ENCODE results near the gene MTF1. TPM values are rescaled to one million over a fixed set of nuclear protein-coding genes. Genes with fewer than 3 reads are reported as not detected.

MTF1 gene
- total RNA-seq, 1 donor from 2014 or later = 2.1 TPM

GRCh38 chr1:37821481-37821880, 37.9 kb downstream of the MTF1 start:
- H3K27me3 ChIP-seq (ENCODE audit: control insufficient read depth in 3 of 3, insufficient read depth in 3 of 3, low read length in 3 of 3) = no peaks in the 10 kb centered on the region
- H3K9ac ChIP-seq (ENCODE audit: low read depth in 1 of 3, low read length in 3 of 3) = no peak overlapping the region
- no peaks in the 10 kb centered on the region for H3K9me3 ChIP-seq (ENCODE audit: control insufficient read depth in 3 of 3, low read length in 3 of 3)
- H3K27ac ChIP-seq (ENCODE audit: low read depth, low read length) = no peak overlapping the region
- H3K36me3 ChIP-seq (ENCODE audit: control insufficient read depth in 3 of 3, insufficient read depth in 3 of 3, low read length in 3 of 3) = peaks cover 22 to 44% (median 43%) of the 10 kb centered on the region in 3 donors
- H3K4me3 ChIP-seq (ENCODE audit: low read length in 3 of 3) = no peak overlapping the region
- peaks cover 3 to 5% (median 3%) of the 10 kb centered on the region in 3 donors for H3K4me1 ChIP-seq (ENCODE audit: control insufficient read depth in 3 of 3, insufficient read depth in 3 of 3, low read length in 3 of 3)

- Histone ChIP-seq H3K9ac (ENCODE audit: low read depth in 1 of 3, low read length in 3 of 3) (no peak overlapping the region), H3K9me3 (ENCODE audit: control insufficient read depth in 3 of 3, low read length in 3 of 3) (no peaks in the 10 kb centered on the region), H3K27me3 (ENCODE audit: control insufficient read depth in 3 of 3, insufficient read depth in 3 of 3, low read length in 3 of 3) (no peaks in the 10 kb centered on the region), H3K4me3 (ENCODE audit: low read length in 3 of 3) (no peak overlapping the region), H3K4me1 (ENCODE audit: control insufficient read depth in 3 of 3, insufficient read depth in 3 of 3, low read length in 3 of 3) (peaks cover 19 to 23% (median 20%) of the 10 kb centered on the region in 3 donors), H3K27ac (ENCODE audit: low read depth, low read length) (no peak overlapping the region), H3K36me3 (ENCODE audit: control insufficient read depth in 3 of 3, insufficient read depth in 3 of 3, low read length in 3 of 3) (peaks cover 32 to 49% (median 45%) of the 10 kb centered on the region in 3 donors)
Measured at GRCh38 chr1:37817481-37817880, 41.9 kb downstream of the MTF1 start.

GRCh38 chr1:37814252-37814651, 45.1 kb downstream of the MTF1 start:
- H3K27ac ChIP-seq (ENCODE audit: low read depth, low read length) = peak overlapping the region; percentile 5
- H3K36me3 ChIP-seq (ENCODE audit: control insufficient read depth in 3 of 3, insufficient read depth in 3 of 3, low read length in 3 of 3) = peaks cover 12 to 27% (median 23%) of the 10 kb centered on the region in 3 donors
- H3K9ac ChIP-seq (ENCODE audit: low read depth in 1 of 3, low read length in 3 of 3) = peak overlapping the region in 2 of 3 donors; percentile 59 to 78
- H3K27me3 ChIP-seq (ENCODE audit: control insufficient read depth in 3 of 3, insufficient read depth in 3 of 3, low read length in 3 of 3) = no peaks in the 10 kb centered on the region
- no peaks in the 10 kb centered on the region for H3K9me3 ChIP-seq (ENCODE audit: control insufficient read depth in 3 of 3, low read length in 3 of 3)
- H3K4me3 ChIP-seq (ENCODE audit: low read length in 3 of 3) = peak overlapping the region in 1 of 3 donors; percentile 26
- peaks cover 21 to 25% (median 24%) of the 10 kb centered on the region in 3 donors for H3K4me1 ChIP-seq (ENCODE audit: control insufficient read depth in 3 of 3, insufficient read depth in 3 of 3, low read length in 3 of 3)

- Histone ChIP-seq H3K9me3 (ENCODE audit: control insufficient read depth in 3 of 3, low read length in 3 of 3) (no peaks in the 10 kb centered on the region), H3K4me1 (ENCODE audit: control insufficient read depth in 3 of 3, insufficient read depth in 3 of 3, low read length in 3 of 3) (peaks cover 27 to 31% (median 30%) of the 10 kb centered on the region in 3 donors), H3K4me3 (ENCODE audit: low read length in 3 of 3) (no peak overlapping the region), H3K27ac (ENCODE audit: low read depth, low read length) (no peak overlapping the region), H3K9ac (ENCODE audit: low read depth in 1 of 3, low read length in 3 of 3) (peak overlapping the region in 2 of 3 donors; percentile 59 to 78), H3K36me3 (ENCODE audit: control insufficient read depth in 3 of 3, insufficient read depth in 3 of 3, low read length in 3 of 3) (peaks cover 12 to 27% (median 23%) of the 10 kb centered on the region in 3 donors), H3K27me3 (ENCODE audit: control insufficient read depth in 3 of 3, insufficient read depth in 3 of 3, low read length in 3 of 3) (no peaks in the 10 kb centered on the region)
Measured at GRCh38 chr1:37813529-37814145, 45.8 kb downstream of the MTF1 start.

GRCh38 chr1:37811027-37811655, 48.3 kb downstream of the MTF1 start:
- peaks cover 17 to 25% (median 19%) of the 10 kb centered on the region in 3 donors for H3K36me3 ChIP-seq (ENCODE audit: control insufficient read depth in 3 of 3, insufficient read depth in 3 of 3, low read length in 3 of 3)
- H3K9ac ChIP-seq (ENCODE audit: low read depth in 1 of 3, low read length in 3 of 3) = no peak overlapping the region
- no peaks in the 10 kb centered on the region for H3K9me3 ChIP-seq (ENCODE audit: control insufficient read depth in 3 of 3, low read length in 3 of 3)
- peaks cover 34 to 40% (median 39%) of the 10 kb centered on the region in 3 donors for H3K4me1 ChIP-seq (ENCODE audit: control insufficient read depth in 3 of 3, insufficient read depth in 3 of 3, low read length in 3 of 3)
- no peak overlapping the region for H3K27ac ChIP-seq (ENCODE audit: low read depth, low read length)
- no peaks in the 10 kb centered on the region for H3K27me3 ChIP-seq (ENCODE audit: control insufficient read depth in 3 of 3, insufficient read depth in 3 of 3, low read length in 3 of 3)
- H3K4me3 ChIP-seq (ENCODE audit: low read length in 3 of 3) = no peak overlapping the region

GRCh38 chr1:37809942-37810341, 49.5 kb downstream of the MTF1 start:
- H3K27ac ChIP-seq (ENCODE audit: low read depth, low read length) = no peak overlapping the region
- no peaks in the 10 kb centered on the region for H3K27me3 ChIP-seq (ENCODE audit: control insufficient read depth in 3 of 3, insufficient read depth in 3 of 3, low read length in 3 of 3)
- H3K9ac ChIP-seq (ENCODE audit: low read depth in 1 of 3, low read length in 3 of 3) = no peak overlapping the region
- peaks cover 33 to 40% (median 38%) of the 10 kb centered on the region in 3 donors for H3K4me1 ChIP-seq (ENCODE audit: control insufficient read depth in 3 of 3, insufficient read depth in 3 of 3, low read length in 3 of 3)
- H3K4me3 ChIP-seq (ENCODE audit: low read length in 3 of 3) = no peak overlapping the region
- H3K9me3 ChIP-seq (ENCODE audit: control insufficient read depth in 3 of 3, low read length in 3 of 3) = no peaks in the 10 kb centered on the region
- H3K36me3 ChIP-seq (ENCODE audit: control insufficient read depth in 3 of 3, insufficient read depth in 3 of 3, low read length in 3 of 3) = peaks cover 18 to 24% (median 20%) of the 10 kb centered on the region in 3 donors

GRCh38 chr1:37808369-37809319, 50.7 kb downstream of the MTF1 start:
- peaks cover 22 to 28% (median 27%) of the 10 kb centered on the region in 3 donors for H3K4me1 ChIP-seq (ENCODE audit: control insufficient read depth in 3 of 3, insufficient read depth in 3 of 3, low read length in 3 of 3)
- H3K27ac ChIP-seq (ENCODE audit: low read depth, low read length) = peak overlapping the region; percentile 89

GRCh38 chr1:37807555-37808368, 51.6 kb downstream of the MTF1 start, which contains the start of the genes C1orf122 and YRDC:
TSS of gene C1orf122 (plus strand) at chr1:37807790. CDS start at chr1:37808405, 615 bp downstream.
TSS of gene YRDC (minus strand) at chr1:37808208. CDS start at chr1:37808180, 28 bp downstream.
- Histone ChIP-seq H3K4me1 (ENCODE audit: control insufficient read depth in 3 of 3, insufficient read depth in 3 of 3, low read length in 3 of 3) (peaks cover 17 to 23% (median 22%) of the 10 kb centered on the region in 3 donors), H3K27me3 (ENCODE audit: control insufficient read depth in 3 of 3, insufficient read depth in 3 of 3, low read length in 3 of 3) (no peaks in the 10 kb centered on the region), H3K36me3 (ENCODE audit: control insufficient read depth in 3 of 3, insufficient read depth in 3 of 3, low read length in 3 of 3) (peaks cover 35 to 39% (median 39%) of the 10 kb centered on the region in 3 donors), H3K9me3 (ENCODE audit: control insufficient read depth in 3 of 3, low read length in 3 of 3) (no peaks in the 10 kb centered on the region), H3K4me3 (ENCODE audit: low read length in 3 of 3) (peak within 1 kb of the TSS; percentile 74 to 92 (median 86)), H3K27ac (ENCODE audit: low read depth, low read length) (peak within 1 kb of the TSS; percentile 89), H3K9ac (ENCODE audit: low read depth in 1 of 3, low read length in 3 of 3) (peak within 1 kb of the TSS; percentile 82 to 94 (median 93))

More at GRCh38 chr1:37808369-37809319, 50.7 kb downstream of the MTF1 start:
- H3K9ac ChIP-seq (ENCODE audit: low read depth in 1 of 3, low read length in 3 of 3) = peak overlapping the region; percentile 63 to 94 (median 78)
- no peaks in the 10 kb centered on the region for H3K27me3 ChIP-seq (ENCODE audit: control insufficient read depth in 3 of 3, insufficient read depth in 3 of 3, low read length in 3 of 3)
- peaks cover 27 to 32% (median 32%) of the 10 kb centered on the region in 3 donors for H3K36me3 ChIP-seq (ENCODE audit: control insufficient read depth in 3 of 3, insufficient read depth in 3 of 3, low read length in 3 of 3)
- H3K9me3 ChIP-seq (ENCODE audit: control insufficient read depth in 3 of 3, low read length in 3 of 3) = no peaks in the 10 kb centered on the region
- peak overlapping the region; percentile 74 to 92 (median 86) for H3K4me3 ChIP-seq (ENCODE audit: low read length in 3 of 3)

- no peaks in the 10 kb centered on the region for H3K27me3 ChIP-seq (ENCODE audit: control insufficient read depth in 3 of 3, insufficient read depth in 3 of 3, low read length in 3 of 3)
- peaks cover 41 to 44% (median 43%) of the 10 kb centered on the region in 3 donors for H3K36me3 ChIP-seq (ENCODE audit: control insufficient read depth in 3 of 3, insufficient read depth in 3 of 3, low read length in 3 of 3)
- H3K4me1 ChIP-seq (ENCODE audit: control insufficient read depth in 3 of 3, insufficient read depth in 3 of 3, low read length in 3 of 3) = peaks cover 17 to 23% (median 22%) of the 10 kb centered on the region in 3 donors
Measured at GRCh38 chr1:37807220-37807554, 52.2 kb downstream of the MTF1 start.

More at GRCh38 chr1:37807220-37807554, 52.2 kb downstream of the MTF1 start:
- peak overlapping the region; percentile 80 for H3K27ac ChIP-seq (ENCODE audit: low read depth, low read length)
- H3K9ac ChIP-seq (ENCODE audit: low read depth in 1 of 3, low read length in 3 of 3) = peak overlapping the region; percentile 82 to 94 (median 93)
- H3K4me3 ChIP-seq (ENCODE audit: low read length in 3 of 3) = peak overlapping the region; percentile 74 to 92 (median 86)
- H3K9me3 ChIP-seq (ENCODE audit: control insufficient read depth in 3 of 3, low read length in 3 of 3) = no peaks in the 10 kb centered on the region

Data from skeletal muscle tissue (tissue), 4 donors.